Measurements from ENCODE around the gene GCFC2. TPM values are rescaled to one million over a fixed set of nuclear protein-coding genes. Genes with fewer than 3 reads are reported as not detected.
"Not testable (repeated sequence)": the region's sequence is repeated elsewhere in the genome, so short reads cannot be mapped to it uniquely, and the experiment has no call there.

The GCFC2 gene
- total RNA-seq, 1 donor from 2014 or later, result 27.8 TPM

GRCh38 chr2:75680402-75680801, 30.3 kb downstream of the GCFC2 start:
- H3K9me3 Mint-ChIP-seq (ENCODE audit: low read depth), result peaks cover 6% of the 10 kb centered on the region
- H3K4me1 Mint-ChIP-seq (ENCODE audit: low read depth), result peaks cover 26% of the 10 kb centered on the region
- peaks cover 32% of the 10 kb centered on the region for H3K36me3 Mint-ChIP-seq (ENCODE audit: insufficient read depth)
- no peaks in the 10 kb centered on the region for H3K27me3 Mint-ChIP-seq
- no peak for TF ChIP-seq CTCF (IDR thresholded peaks at IDR 0.05; ENCODE audit: unreplicated experiment)
- DNase-seq (ENCODE audit: low spot score, unreplicated experiment), result no peak
- H3K4me3 Mint-ChIP-seq (ENCODE audit: low read depth), result no peak overlapping the region
- H3K27ac Mint-ChIP-seq, result peak overlapping the region; percentile 60

GRCh38 chr2:75679556-75679955, 31.2 kb downstream of the GCFC2 start:
- no peaks in the 10 kb centered on the region for H3K27me3 Mint-ChIP-seq
- H3K27ac Mint-ChIP-seq, result no peak overlapping the region
- H3K9me3 Mint-ChIP-seq (ENCODE audit: low read depth), result peaks cover 3% of the 10 kb centered on the region
- no peak for DNase-seq (ENCODE audit: low spot score, unreplicated experiment)
- H3K4me1 Mint-ChIP-seq (ENCODE audit: low read depth), result peaks cover 24% of the 10 kb centered on the region
- no peak for TF ChIP-seq CTCF (IDR thresholded peaks at IDR 0.05; ENCODE audit: unreplicated experiment)
- peaks cover 26% of the 10 kb centered on the region for H3K36me3 Mint-ChIP-seq (ENCODE audit: insufficient read depth)
- H3K4me3 Mint-ChIP-seq (ENCODE audit: low read depth), result no peak overlapping the region

DNA sequence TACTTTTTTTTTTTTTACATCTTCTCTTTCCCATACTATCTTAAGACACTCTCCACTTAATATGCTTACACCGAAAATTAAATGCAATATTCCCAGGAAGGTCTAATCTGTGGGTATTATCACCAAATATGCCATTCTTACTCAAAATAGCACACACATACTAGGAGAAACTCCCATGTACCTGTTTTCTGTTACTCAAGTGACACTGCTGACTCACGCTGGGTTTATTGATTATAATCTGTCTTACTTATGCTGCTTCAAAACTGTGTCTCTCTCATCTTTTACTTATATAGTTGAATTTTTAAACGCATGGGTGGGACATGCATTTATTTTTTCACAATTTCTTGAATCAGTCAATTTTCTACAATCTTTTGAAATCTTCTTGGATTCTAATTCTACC, 34.3 kb downstream of the GCFC2 start:
- peaks cover 24% of the 10 kb centered on the region for H3K4me1 Mint-ChIP-seq (ENCODE audit: low read depth)
- H3K36me3 Mint-ChIP-seq (ENCODE audit: insufficient read depth), result peaks cover 25% of the 10 kb centered on the region

GRCh38 chr2:75675908-75676307, 34.8 kb downstream of the GCFC2 start:
- no peak for TF ChIP-seq CTCF (IDR thresholded peaks at IDR 0.05; ENCODE audit: unreplicated experiment)
- Mint-ChIP-seq H3K4me1 (ENCODE audit: low read depth) (peaks cover 23% of the 10 kb centered on the region), H3K4me3 (ENCODE audit: low read depth) (no peak overlapping the region), H3K27me3 (no peaks in the 10 kb centered on the region), H3K36me3 (ENCODE audit: insufficient read depth) (peaks cover 30% of the 10 kb centered on the region), H3K9me3 (ENCODE audit: low read depth) (peaks cover 5% of the 10 kb centered on the region), H3K27ac (no peak overlapping the region)
- DNase-seq (ENCODE audit: low spot score, unreplicated experiment), result no peak

More for the DNA sequence above, 34.3 kb downstream of the GCFC2 start:
- Mint-ChIP-seq H3K27ac (peak overlapping the region; percentile 51), H3K27me3 (no peaks in the 10 kb centered on the region), H3K4me3 (ENCODE audit: low read depth) (no peak overlapping the region), H3K9me3 (ENCODE audit: low read depth) (no peaks in the 10 kb centered on the region)
- no peak for DNase-seq (ENCODE audit: low spot score, unreplicated experiment)
- TF ChIP-seq CTCF (IDR thresholded peaks at IDR 0.05; ENCODE audit: unreplicated experiment), result no peak

GRCh38 chr2:75675423-75675822, 35.3 kb downstream of the GCFC2 start:
- H3K9me3 Mint-ChIP-seq (ENCODE audit: low read depth); DNase-seq (ENCODE audit: low spot score, unreplicated experiment); H3K27me3 Mint-ChIP-seq; H3K4me3 Mint-ChIP-seq (ENCODE audit: low read depth); H3K27ac Mint-ChIP-seq: not testable (repeated sequence)
- peaks cover 21% of the 10 kb centered on the region for H3K4me1 Mint-ChIP-seq (ENCODE audit: low read depth)
- peaks cover 32% of the 10 kb centered on the region for H3K36me3 Mint-ChIP-seq (ENCODE audit: insufficient read depth)

GRCh38 chr2:75667884-75668283, 42.8 kb downstream of the GCFC2 start:
- no peaks in the 10 kb centered on the region for H3K27me3 Mint-ChIP-seq
- H3K27ac Mint-ChIP-seq, result peak overlapping the region; percentile 94
- H3K4me1 Mint-ChIP-seq (ENCODE audit: low read depth), result peaks cover 26% of the 10 kb centered on the region

More at GRCh38 chr2:75667884-75668283, 42.8 kb downstream of the GCFC2 start:
- H3K4me3 Mint-ChIP-seq (ENCODE audit: low read depth), result no peak overlapping the region
- H3K9me3 Mint-ChIP-seq (ENCODE audit: low read depth), result peaks cover 8% of the 10 kb centered on the region
- peaks cover 35% of the 10 kb centered on the region for H3K36me3 Mint-ChIP-seq (ENCODE audit: insufficient read depth)
- no peak for TF ChIP-seq CTCF (IDR thresholded peaks at IDR 0.05; ENCODE audit: unreplicated experiment)
- DNase-seq (ENCODE audit: low spot score, unreplicated experiment), result no peak
